Stimulated activated CD4-positive, alpha-beta T cell treated with anti-CD3 and anti-CD28 coated beads, Interleukin-1b, Interleukin-23, amount 100 ng/mL, for 48 hours (primary cell): ENCODE measurements around the gene FGGY.
"Not testable (repeated sequence)": the region's sequence is repeated elsewhere in the genome, so short reads cannot be mapped to it uniquely, and the experiment has no call there.

Source experiments
- DNase-seq: peaks from one replicate; pipeline ENCODE4 v3.0.0-alpha.2; 2020

The FGGY gene

DNA sequence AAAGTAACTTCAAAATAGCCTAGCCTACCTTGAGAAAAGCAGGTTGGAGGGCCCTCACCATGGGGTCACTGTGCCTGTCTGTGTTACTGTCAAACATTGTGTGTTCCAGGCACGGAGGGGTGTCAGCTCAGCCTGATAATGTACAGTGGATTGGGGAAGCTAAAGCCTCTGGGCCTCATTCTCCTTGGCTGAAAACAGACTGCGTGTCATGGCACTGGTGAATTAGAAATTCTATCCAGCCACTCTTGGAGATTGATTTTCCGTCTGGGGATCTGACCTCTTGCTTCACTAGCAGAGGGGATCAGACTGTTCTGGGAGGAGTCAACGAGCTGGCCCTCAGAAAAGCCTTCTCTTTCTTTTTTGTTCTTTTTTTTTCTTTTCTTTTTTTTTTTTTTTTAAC lies 394.4 kb downstream of the FGGY start:
- no peak for DNase-seq

- DNase-seq, result no peak
Measured at GRCh38 chr1:59692591-59692990, 395.7 kb downstream of the FGGY start.

GRCh38 chr1:59693406-59693805 lies 396.5 kb downstream of the FGGY start:
- DNase-seq, result no peak

GRCh38 chr1:59695252-59695651 lies 398.4 kb downstream of the FGGY start:
- no peak for DNase-seq

DNA sequence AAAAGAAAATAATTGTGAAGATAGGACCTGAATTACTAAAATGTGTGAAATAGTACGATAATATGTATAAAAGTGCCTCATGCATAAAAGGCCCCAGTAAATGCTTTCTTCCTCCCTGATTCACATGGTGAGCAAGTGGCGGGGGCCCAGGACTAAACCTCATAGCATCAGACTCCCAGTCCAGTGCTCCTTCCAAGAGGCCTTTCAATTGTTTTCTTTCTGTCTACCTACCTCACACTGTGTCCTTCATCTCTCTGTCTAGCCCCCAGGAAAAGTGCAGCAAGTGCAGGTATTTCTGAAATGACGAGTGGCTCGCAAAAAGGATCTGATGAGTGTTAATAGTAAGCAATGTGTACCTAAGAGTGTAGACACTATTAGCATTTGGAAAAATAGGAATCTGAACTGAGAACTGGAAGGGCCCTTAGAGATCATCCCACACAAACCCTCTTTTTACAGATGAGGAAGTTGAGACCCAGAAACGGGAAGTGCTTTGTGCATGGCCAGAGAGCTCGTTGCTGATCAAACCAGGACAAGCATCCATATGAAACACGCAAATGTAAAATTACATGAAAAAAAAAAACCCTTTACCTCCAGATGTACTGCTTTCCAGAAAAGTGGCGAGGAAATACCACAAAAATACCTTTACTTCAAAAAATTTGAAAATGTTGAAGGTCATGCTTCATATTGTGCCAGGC lies 399.7 kb downstream of the FGGY start:
- no peak for DNase-seq

DNA sequence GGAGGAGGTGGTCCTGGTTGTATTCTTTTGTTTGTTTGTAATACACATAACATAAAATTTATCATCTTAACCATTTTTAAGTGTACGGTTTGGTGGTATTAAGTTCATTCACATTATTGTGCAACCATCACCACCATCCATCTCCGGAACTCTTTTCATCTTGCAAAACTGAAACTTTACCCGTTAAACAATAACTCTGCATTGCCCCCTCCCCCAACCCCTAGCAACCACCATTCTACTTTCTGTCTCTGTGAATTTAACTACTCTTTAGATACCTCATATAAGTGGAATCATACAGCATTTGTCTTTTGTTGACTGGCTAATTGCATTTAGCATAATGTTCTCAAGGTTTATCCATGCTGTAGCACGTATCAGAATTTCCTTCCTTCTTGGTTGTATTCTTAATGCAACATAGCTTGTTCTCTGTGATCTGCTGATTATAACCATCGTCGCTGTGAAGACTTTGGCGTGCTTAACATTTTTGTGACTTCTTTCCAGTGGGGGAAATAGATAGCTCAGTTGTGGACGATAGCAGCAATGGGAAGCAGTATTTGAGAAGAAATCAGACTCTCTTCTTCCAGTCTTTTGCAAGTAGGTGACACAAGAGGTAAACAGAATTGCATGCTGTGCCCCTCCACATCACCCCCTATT lies 400.4 kb downstream of the FGGY start:
- DNase-seq, result peak; percentile 8

DNA sequence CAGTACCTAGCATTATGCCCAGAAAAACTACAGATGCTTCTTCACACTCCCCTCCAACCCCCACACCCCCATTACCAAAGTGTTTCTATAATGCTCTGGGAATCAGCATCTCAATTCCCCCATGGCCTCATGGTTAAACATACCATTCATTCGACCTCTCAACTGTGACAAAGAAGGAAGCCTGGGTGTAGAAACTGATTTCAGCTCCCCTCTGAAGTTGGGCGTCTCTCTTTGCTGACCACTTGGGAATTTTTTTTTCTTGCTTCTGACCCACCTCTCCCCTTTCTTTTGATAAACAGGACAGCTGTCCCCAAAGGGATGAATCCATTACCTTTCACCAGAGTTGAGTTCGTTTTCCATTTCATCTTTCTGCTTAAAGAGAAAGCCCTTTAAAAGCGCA lies 401.5 kb downstream of the FGGY start:
- DNase-seq, result no peak

GRCh38 chr1:59699227-59699847 lies 402.4 kb downstream of the FGGY start:
- no peak for DNase-seq

GRCh38 chr1:59701376-59701775 lies 404.5 kb downstream of the FGGY start:
- no peak for DNase-seq

GRCh38 chr1:59703226-59703917 lies 406.5 kb downstream of the FGGY start:
- DNase-seq, result no peak

GRCh38 chr1:59703918-59704378 lies 407.1 kb downstream of the FGGY start:
- DNase-seq, result no peak

GRCh38 chr1:59704716-59705115 lies 407.8 kb downstream of the FGGY start:
- no peak for DNase-seq

GRCh38 chr1:59705466-59706302 lies 408.8 kb downstream of the FGGY start:
- no peak for DNase-seq

- DNase-seq, result no peak
Measured at GRCh38 chr1:59706303-59706599, 409.4 kb downstream of the FGGY start.

- DNase-seq, result no peak
Measured at GRCh38 chr1:59707178-59707791, 410.4 kb downstream of the FGGY start.

- no peak for DNase-seq
Measured at GRCh38 chr1:59709333-59709732, 412.4 kb downstream of the FGGY start.

DNA sequence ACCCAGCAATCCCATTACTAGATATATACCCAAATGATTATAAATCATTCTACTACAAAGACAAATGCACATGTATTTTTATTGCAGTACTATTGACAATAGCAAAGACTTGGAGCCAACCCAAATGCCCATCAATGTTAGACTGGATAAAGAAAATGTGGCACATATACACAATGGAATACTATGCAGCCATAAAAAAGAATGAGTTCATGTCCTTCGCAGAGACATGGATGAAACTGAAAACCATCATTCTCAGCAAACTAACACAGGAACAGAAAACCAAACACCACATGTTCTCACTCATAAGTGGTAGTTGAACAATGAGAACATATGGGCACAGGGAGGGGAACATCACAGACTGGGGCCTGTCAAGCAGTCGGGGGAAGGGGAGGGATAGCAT lies 414.0 kb downstream of the FGGY start:
- DNase-seq, result not testable (repeated sequence)

- no peak for DNase-seq
Measured at GRCh38 chr1:59714219-59714618, 417.3 kb downstream of the FGGY start.

DNA sequence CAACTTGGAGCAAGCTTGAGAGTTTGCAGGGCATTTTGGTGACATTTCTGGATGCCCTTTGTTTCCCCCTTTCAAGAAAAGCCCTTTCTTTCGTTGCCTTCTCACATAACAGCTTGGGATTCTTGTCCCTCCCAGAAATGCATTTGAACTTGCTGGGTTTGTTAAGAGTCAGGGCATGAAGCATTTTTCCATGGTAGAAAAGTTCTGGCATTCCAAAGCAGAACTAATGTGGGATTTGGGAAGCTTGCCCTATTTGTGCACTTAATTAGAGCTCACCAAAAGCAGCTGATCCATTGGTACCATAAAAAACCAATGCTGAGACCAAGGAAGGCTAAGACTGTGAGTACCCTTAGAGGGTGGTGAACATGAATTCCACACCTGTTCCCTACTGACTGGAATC lies 418.1 kb downstream of the FGGY start:
- DNase-seq, result no peak

- DNase-seq, result no peak
Measured at GRCh38 chr1:59716832-59717231, 419.9 kb downstream of the FGGY start.

DNA sequence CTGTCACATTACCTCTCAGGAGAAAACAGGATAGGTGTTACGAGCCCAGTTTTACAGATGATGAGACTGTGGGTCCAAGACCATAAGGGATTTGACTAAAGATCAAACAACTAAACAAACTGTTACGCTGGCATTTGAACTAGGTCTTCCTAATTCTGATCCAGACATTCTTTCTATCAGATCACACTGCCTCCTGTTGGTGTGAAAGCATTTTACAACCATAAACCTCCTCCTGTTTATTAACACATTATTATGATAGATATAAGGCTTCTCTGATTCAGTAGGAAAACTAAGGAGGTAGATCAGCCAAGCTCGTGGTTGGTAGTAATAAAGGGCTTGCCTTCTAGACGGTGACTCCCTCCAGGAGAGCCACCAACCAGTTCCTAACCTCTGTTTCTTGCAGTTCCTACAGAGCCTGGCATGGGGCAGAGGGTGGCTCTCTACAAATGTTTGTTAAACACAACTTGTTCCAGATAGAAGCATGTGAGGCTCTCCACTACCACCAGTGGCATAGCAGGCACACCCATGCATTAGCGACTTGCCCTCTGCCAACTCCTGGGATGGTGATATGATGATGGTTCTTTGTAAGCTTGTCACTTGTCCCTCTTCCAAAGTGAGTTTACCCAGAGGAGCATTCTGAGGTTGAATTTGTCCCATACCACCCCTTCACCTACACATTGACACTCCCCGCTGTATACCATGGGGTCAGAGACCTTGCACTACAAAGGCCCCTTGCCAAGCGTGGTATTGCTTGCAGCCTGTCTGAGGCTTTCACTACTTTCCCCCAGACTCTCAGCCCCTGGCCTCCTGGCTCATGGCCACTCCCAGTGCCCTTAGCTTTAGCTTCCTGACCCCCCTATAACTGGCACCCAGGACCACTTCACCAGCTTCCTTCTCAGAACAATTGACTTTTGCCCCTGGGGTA lies 421.4 kb downstream of the FGGY start:
- no peak for DNase-seq
